H1 (cell line): ENCODE data around the gene CDS2. TPM values are rescaled to one million over a fixed set of nuclear protein-coding genes. Genes with fewer than 3 reads are reported as not detected.

ENCODE experiments used
- CTCF ChIA-PET: fragments of 300-600 bp; sonication (Branson Sonifier 250); formaldehyde crosslinking; loops from one replicate; lab custom pipeline; 2021; ENCODE audit not compliant: partially characterized antibody; lab: Charles Lee
- POLR2A ChIA-PET: fragments of 300-600 bp; sonication (Branson Sonifier 250); formaldehyde crosslinking; loops from one replicate; lab custom pipeline; 2021; ENCODE audit warnings: inconsistent platforms; ENCODE audit not compliant: partially characterized antibody; lab: Charles Lee
- DNase-seq, 2 experiments: peaks; one replicate each; pipeline versions ENCODE4 v3.0.0 to v3.0.0-alpha.2; 2010 to 2022; ENCODE audit warnings: low spot score in 2 of 2, low read depth in 1 of 2, mixed read lengths in 1 of 2
- FAIRE-seq: peaks from 2 replicates; lab custom pipeline; 2011; peaks lifted over from hg19 to GRCh38; lab: Jason Lieb, UNC
- H2AFZ ChIP-seq: 2 replicates; pipeline ENCODE4 v1.8.1; 2012; ENCODE audit warnings: low read length, inconsistent platforms
- H2AK5ac ChIP-seq: 2 replicates; pipeline ENCODE4 v1.6.1; 2013; ENCODE audit warnings: low read depth, low read length
- H2BK120ac ChIP-seq: replicated peaks from 2 replicates; pipeline ENCODE3; 2013; ENCODE audit warnings: low read depth, low read length, inconsistent platforms
- H2BK12ac ChIP-seq: 2 replicates; pipeline ENCODE4 v1.6.1; 2013; ENCODE audit warnings: low read depth, low read length
- H2BK15ac ChIP-seq: 2 replicates; pipeline ENCODE4 v1.6.1; 2013; ENCODE audit warnings: low read length
- H2BK20ac ChIP-seq: 2 replicates; pipeline ENCODE4 v1.6.1; 2013; ENCODE audit warnings: low read length
- H2BK5ac ChIP-seq: 2 replicates; pipeline ENCODE4 v1.6.1; 2013; ENCODE audit warnings: low read depth, low read length
- H3K14ac ChIP-seq: 2 replicates; pipeline ENCODE4 v1.6.1; 2013; ENCODE audit warnings: inconsistent platforms; ENCODE audit not compliant: insufficient read length
- H3K18ac ChIP-seq: 2 replicates; pipeline ENCODE4 v1.6.1; 2013; ENCODE audit warnings: low read length; ENCODE audit errors: extremely low read depth
- H3K23ac ChIP-seq: 2 replicates; pipeline ENCODE4 v1.6.1; 2013; ENCODE audit warnings: inconsistent platforms; ENCODE audit not compliant: insufficient read length
- H3K23me2 ChIP-seq: 2 replicates; pipeline ENCODE4 v1.6.1; 2013; ENCODE audit warnings: low read depth, low read length
- H3K27ac ChIP-seq: 2 replicates; pipeline ENCODE4 v1.6.1; 2011; ENCODE audit warnings: low read depth, low read length, inconsistent platforms
- H3K27me3 ChIP-seq, 4 experiments: replicated peaks in 1 of 4; 1 replicate in 1 of 4; 2 replicates in 3 of 4; pipeline versions ENCODE4 v1.6.1 to v1.8.1; 2011 to 2013; ENCODE audit warnings: low read length in 3 of 4, mild to moderate bottlenecking in 3 of 4, inconsistent platforms in 2 of 4, mixed read lengths in 2 of 4, moderate library complexity in 1 of 4; ENCODE audit not compliant: control insufficient read depth in 3 of 4, insufficient read depth in 3 of 4; ENCODE audit errors: extremely low read depth in 1 of 4
- H3K36me3 ChIP-seq, 4 experiments: 2 replicates each; pipeline versions ENCODE4 v1.6.1 to v1.8.1; 2011 to 2013; ENCODE audit warnings: mild to moderate bottlenecking in 4 of 4, low read length in 3 of 4, moderate library complexity in 2 of 4, control low read depth in 1 of 4, inconsistent platforms in 1 of 4; ENCODE audit not compliant: insufficient read depth in 4 of 4, control insufficient read depth in 2 of 4
- H3K4ac ChIP-seq: replicated peaks from 2 replicates; pipeline ENCODE3; 2013; ENCODE audit warnings: low read length, low read depth, mixed read lengths, inconsistent platforms; ENCODE audit not compliant: insufficient read length
- H3K4me1 ChIP-seq, 4 experiments: replicated peaks in 1 of 4; 1 replicate in 1 of 4; 2 replicates in 3 of 4; pipeline versions ENCODE4 v1.6.1 to v1.8.1; 2011 to 2013; ENCODE audit warnings: low read length in 3 of 4, inconsistent platforms in 2 of 4, mixed read lengths in 1 of 4; ENCODE audit not compliant: insufficient read depth in 4 of 4, control insufficient read depth in 3 of 4
- H3K4me2 ChIP-seq, 2 experiments: 2 replicates each; pipeline versions ENCODE4 v1.6.1 to v1.8.1; 2011 to 2013; ENCODE audit warnings: low read depth in 2 of 2, low read length in 2 of 2, control low read depth in 1 of 2, inconsistent platforms in 1 of 2, mild to moderate bottlenecking in 1 of 2; ENCODE audit not compliant: insufficient read depth in 1 of 2
- H3K4me3 ChIP-seq, 4 experiments: fragments of 200-600, 300-600 bp in 1 of 4; sonication (generic), shearing (Covaris generic), sonication (Bioruptor Twin) in 1 of 4; 2 replicates each; pipeline versions ENCODE4 v1.5.1 to v1.8.1; 2011 to 2016; ENCODE audit warnings: low read length in 4 of 4, low read depth in 3 of 4, control low read depth in 2 of 4, inconsistent platforms in 2 of 4, mild to moderate bottlenecking in 2 of 4, mixed read lengths in 1 of 4, moderate library complexity in 1 of 4; ENCODE audit not compliant: insufficient read depth in 2 of 4; ENCODE audit errors: extremely low read depth in 1 of 4
- H3K56ac ChIP-seq: replicated peaks from 2 replicates; pipeline ENCODE3; 2013; ENCODE audit warnings: low read depth, mild to moderate bottlenecking, mixed read lengths, low read length, inconsistent platforms; ENCODE audit not compliant: insufficient read length
- H3K79me1 ChIP-seq: 2 replicates; pipeline ENCODE4 v1.6.1; 2013; ENCODE audit warnings: low read depth, low read length, control low read depth
- H3K79me2 ChIP-seq, 2 experiments: 2 replicates each; pipeline versions ENCODE4 v1.6.1 to v1.8.1; 2012 to 2013; ENCODE audit warnings: low read length in 2 of 2, mild to moderate bottlenecking in 2 of 2, inconsistent platforms in 1 of 2; ENCODE audit not compliant: insufficient read depth in 2 of 2, control insufficient read depth in 1 of 2
- H3K9ac ChIP-seq, 4 experiments: replicated peaks in 1 of 4; 1 replicate in 1 of 4; 2 replicates in 3 of 4; pipeline versions ENCODE4 v1.6.1 to v1.8.1; 2011 to 2013; ENCODE audit warnings: low read depth in 3 of 4, low read length in 3 of 4, control low read depth in 2 of 4, mild to moderate bottlenecking in 2 of 4, moderate library complexity in 2 of 4, inconsistent platforms in 1 of 4; ENCODE audit errors: extremely low read depth in 1 of 4
- H3K9me3 ChIP-seq, 2 experiments: 2 replicates each; pipeline versions ENCODE4 v1.6.1 to v1.8.1; 2012 to 2013; ENCODE audit warnings: mild to moderate bottlenecking in 2 of 2, moderate library complexity in 2 of 2, control low read depth in 1 of 2, inconsistent platforms in 1 of 2, low read depth in 1 of 2, low read length in 1 of 2, mixed read lengths in 1 of 2; ENCODE audit not compliant: insufficient read depth in 2 of 2
- H4K20me1 ChIP-seq, 2 experiments: replicated peaks in 1 of 2; 2 replicates each; pipeline versions ENCODE3 to v1.8.1; 2011 to 2013; ENCODE audit warnings: inconsistent platforms in 2 of 2, low read length in 2 of 2, mild to moderate bottlenecking in 1 of 2; ENCODE audit not compliant: insufficient read depth in 2 of 2, control insufficient read depth in 1 of 2
- H4K5ac ChIP-seq: 2 replicates; pipeline ENCODE4 v1.6.1; 2013; ENCODE audit warnings: low read length, low read depth, mixed read lengths, inconsistent platforms; ENCODE audit not compliant: insufficient read length
- H4K8ac ChIP-seq: 2 replicates; pipeline ENCODE4 v1.8.0; 2013; ENCODE audit warnings: mild to moderate bottlenecking, moderate library complexity, low read length, inconsistent platforms; ENCODE audit not compliant: insufficient read depth; ENCODE audit errors: extremely low read depth
- H4K91ac ChIP-seq: replicated peaks from 2 replicates; pipeline ENCODE3; 2013; ENCODE audit warnings: low read length, mixed read lengths, inconsistent platforms; ENCODE audit not compliant: insufficient read length
- RBBP5 ChIP-seq: IDR thresholded peaks from 2 replicates; pipeline ENCODE4 v1.7.1; 2012; ENCODE audit warnings: low read depth, mild to moderate bottlenecking, inconsistent platforms, low read length, moderate library complexity, borderline replicate concordance
- RNF2 ChIP-seq: fragments of 200-900, 300-1000 bp; sonication (generic); IDR thresholded peaks from 2 replicates; pipeline ENCODE4 v1.7.1; 2016; ENCODE audit warnings: borderline replicate concordance, low read depth, mild to moderate bottlenecking, antibody characterized with exemption, low read length; ENCODE audit not compliant: poor library complexity, severe bottlenecking; ENCODE audit errors: missing control alignments
- WGBS, 2 experiments: shearing (Covaris generic) in 1 of 2; methylation state at CpG; one replicate each; pipeline versions ENCODE4 v1.1.6 to v1.1.7; 2013 to 2015; ENCODE audit warnings: low lambda C conversion rate in 2 of 2, mixed read lengths in 2 of 2, inconsistent platforms in 1 of 2, low coverage in 1 of 2, missing lambda C conversion rate in 1 of 2; ENCODE audit not compliant: insufficient replicate concordance in 2 of 2, insufficient coverage in 1 of 2, insufficient read length in 1 of 2; ENCODE audit errors: extremely low coverage in 1 of 2, missing lambda C conversion rate in 1 of 2; 5-methylcytosine and 5-hydroxymethylcytosine counted together
- polyA plus RNA-seq, 7 experiments: library from polyadenylated mRNA; depleted of rRNA in 3 of 7; stranded (reverse) in 5 of 7; unstranded in 2 of 7; fragments of >200 nt in 5 of 7; fragments of 200-250 nt in 2 of 7; gene quantifications; 1 replicate in 5 of 7; 2 replicates in 1 of 7; 4 replicates in 1 of 7; pipeline versions ENCODE4 v1.2.1 to v1.2.3, GENCODE V29; 2011 to 2013; ENCODE audit warnings: missing spikeins in 2 of 7, mixed read lengths in 2 of 7
- total RNA-seq: library from RNA; stranded (reverse); fragmentation: NEBNext Ultra II Directional; extraction: Animal tissue kit (Norgen Biotek cat#: 25700); gene quantifications from 2 replicates; pipeline ENCODE4 v1.2.1, GENCODE V29; 2021

The CDS2 gene
- total and polyA plus RNA-seq, 2 of the 8 experiments (the other 6 are each of a cell fraction or from before 2014, with no cell fraction given) = 54.0 to 56.2 TPM

GRCh38 chr20:5214826-5215225 lies 88.0 kb downstream of the CDS2 start:
- DNase-seq (no peak), FAIRE-seq (no peak)
- H3K36me3 ChIP-seq = no peaks in the 10 kb centered on the region
- no peak overlapping the region for H2BK5ac ChIP-seq
- H3K4me3 ChIP-seq = no peak overlapping the region
- POLR2A ChIA-PET = no interaction called here
- no peaks in the 10 kb centered on the region for H4K20me1 ChIP-seq
- no peak overlapping the region for H3K56ac ChIP-seq
- CTCF ChIA-PET = interaction anchor here (0.6 to 13.1 kb wide), 5 partner anchors 8 to 235 kb away, joined by 3 to 242 read pairs (median 3); partner anchors contain the start of gene PROKR2
- no peaks in the 10 kb centered on the region for H3K79me1 ChIP-seq
- no peak overlapping the region for H4K91ac ChIP-seq
- no peak overlapping the region; the same call in 1 of the 2 replicates for H2BK15ac ChIP-seq
- no peak overlapping the region for H3K9ac ChIP-seq
- no peak for TF ChIP-seq RBBP5
- no peak for TF ChIP-seq RNF2
- no peak overlapping the region for H3K4me2 ChIP-seq
- no peak overlapping the region for H3K23ac ChIP-seq
- H2AK5ac ChIP-seq = no peak overlapping the region
- no peak overlapping the region; the same call in 1 of the 2 replicates for H2BK20ac ChIP-seq
- no peak overlapping the region for H3K14ac ChIP-seq
- no peak overlapping the region for H4K8ac ChIP-seq
- H3K4ac ChIP-seq = no peak overlapping the region
- peaks cover 0 to 3% (median 0%) of the 10 kb centered on the region in 4 experiments; a peak in 2 of 7 replicates for H3K4me1 ChIP-seq
- no peak overlapping the region for H3K27ac ChIP-seq
- H3K79me2 ChIP-seq = no peaks in the 10 kb centered on the region
- no peak overlapping the region for H4K5ac ChIP-seq
- no peaks in the 10 kb centered on the region for H3K9me3 ChIP-seq
- no peak overlapping the region for H2BK12ac ChIP-seq
- no peak overlapping the region for H3K18ac ChIP-seq
- WGBS, 2 experiments = 69% methylated on average over 3 of the region's 3 CpGs; no CpG with 5 or more reads in 1 of the 2 experiments
- H3K27me3 ChIP-seq = no peaks in the 10 kb centered on the region
- no peaks in the 10 kb centered on the region for H3K23me2 ChIP-seq
- no peak overlapping the region for H2BK120ac ChIP-seq
- no peak overlapping the region for H2AFZ ChIP-seq
